ENCODE data around the gene KPNB1. TPM values are rescaled to one million over a fixed set of nuclear protein-coding genes. Genes with fewer than 3 reads are reported as not detected.

KPNB1 gene
- total RNA-seq, 2 experiments from 2014 or later = 232 to 453 TPM

GRCh38 chr17:47692895-47693730 lies 43.4 kb downstream of the KPNB1 start:
- BruUV-seq (replicated peaks) = TSS peak; percentile 97
- peak overlapping the region; percentile 9; the same call in 1 of the 2 replicates for H2AFZ ChIP-seq (ENCODE audit: low read length)
- H3K9me2 ChIP-seq (ENCODE audit: insufficient read depth, low read length) = no peaks in the 10 kb centered on the region
- peak; percentile 45 for DNase-seq (ENCODE audit: low spot score)
- H3K4me2 ChIP-seq (ENCODE audit: low read length) = peak overlapping the region; percentile 79
- ChIA-PET CTCF (ENCODE audit: unreplicated experiment) (interaction anchor here (0.6 to 1.0 kb wide), 2 partner anchors 29 to 402 kb away, joined by 3 read pairs; no protein-coding TSS in a partner anchor), POLR2A (interaction anchor here (0.5 to 3.0 kb wide), 10 partner anchors 9 to 191 kb away, joined by 3 to 15 read pairs (median 4); partner anchors contain the start of genes KPNB1 and OSBPL7)
- no peaks in the 10 kb centered on the region for H3K36me3 ChIP-seq (ENCODE audit: insufficient read depth, low read length)
- peaks cover 31% of the 10 kb centered on the region for H3K4me1 ChIP-seq (ENCODE audit: insufficient read depth, low read length, poor library complexity, severe bottlenecking)
- intact Hi-C loops (cut with micrococcal nuclease; ENCODE audit: unreplicated experiment) = no loop called here
- no peaks in the 10 kb centered on the region for H4K20me1 ChIP-seq (ENCODE audit: insufficient read depth, low read length)
- peak overlapping the region; percentile 73 for H3K27ac ChIP-seq (ENCODE audit: low read depth, low read length, poor library complexity, severe bottlenecking)
- TF ChIP-seq EZH2phosphoT487 (IDR thresholded peaks at IDR 0.05; ENCODE audit: borderline replicate concordance, low read depth, low read length) (no peak), CTCF (conservative IDR thresholded peaks at IDR 0.05; ENCODE audit: low read length) (no peak; the same call in 1 of the 2 replicates)
- H3K9me3 ChIP-seq (ENCODE audit: low read length) = no peaks in the 10 kb centered on the region
- H3K79me2 ChIP-seq (ENCODE audit: insufficient read depth, low read depth, low read length) = peaks cover 5% of the 10 kb centered on the region; the same call in 1 of the 2 replicates
- peak overlapping the region; percentile 72 for H3K4me3 ChIP-seq (ENCODE audit: low read depth, low read length, poor library complexity, severe bottlenecking)

DNA sequence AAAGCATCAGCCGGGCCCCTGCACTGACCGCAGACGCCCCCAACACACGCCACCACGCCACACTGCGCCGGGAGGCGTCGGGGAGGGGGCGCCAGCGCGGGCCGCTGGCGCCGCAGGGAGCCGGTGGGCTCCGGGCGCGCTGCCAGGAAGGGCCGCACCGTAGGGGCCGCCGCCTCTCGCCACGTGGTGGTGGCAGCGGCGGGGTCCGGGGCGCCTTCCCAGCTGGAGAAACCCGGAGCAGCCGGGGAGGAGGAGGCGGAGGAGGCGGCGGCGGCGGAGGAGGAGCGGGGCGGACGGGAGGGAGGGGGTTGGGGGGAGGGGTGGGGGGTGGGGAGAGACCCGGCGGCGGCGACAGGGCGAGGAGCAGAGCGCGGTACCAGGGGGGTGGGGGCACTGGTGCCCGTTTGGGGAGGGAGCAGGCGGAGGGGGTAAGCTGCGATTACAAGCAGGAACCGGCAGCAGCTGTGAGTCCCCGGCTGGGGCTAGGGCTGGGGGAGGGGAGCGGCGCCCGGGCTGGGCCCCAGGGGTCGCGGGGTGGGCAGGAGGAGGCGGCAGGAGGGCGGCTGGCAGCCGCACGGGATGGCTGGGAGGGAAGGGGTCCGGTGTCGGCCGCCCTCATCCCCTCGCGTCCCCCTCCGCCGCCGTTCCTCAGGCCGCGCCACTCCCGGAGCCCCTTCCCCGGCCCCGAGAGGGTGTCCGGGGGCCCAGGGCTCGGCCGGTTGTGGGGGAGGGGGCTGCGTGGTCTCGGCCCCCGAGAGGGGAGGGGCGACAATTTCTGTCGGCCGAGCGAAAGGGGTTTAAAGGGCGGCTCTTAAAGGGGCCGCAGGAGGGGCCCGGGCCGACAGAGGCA lies 44.2 kb downstream of the KPNB1 start, which contains the start of gene TBKBP1:
TBKBP1 (plus strand) TSS at position 431 of the 850 bp plus-strand sequence. CDS start 1,952 bp downstream, outside the sequence.
- POLR2A ChIA-PET = interaction anchor here (0.6 to 3.0 kb wide), 3 partner anchors 16 to 191 kb away, joined by 3 to 15 read pairs (median 5); partner anchors contain the start of gene KPNB1
- H3K79me2 ChIP-seq (ENCODE audit: insufficient read depth, low read depth, low read length) = peaks cover 5% of the 10 kb centered on the region; the same call in 1 of the 2 replicates
- TF ChIP-seq CTCF (conservative IDR thresholded peaks at IDR 0.05; ENCODE audit: low read length) (peak; percentile 19; the same call in 1 of the 2 replicates), EZH2phosphoT487 (IDR thresholded peaks at IDR 0.05; ENCODE audit: borderline replicate concordance, low read depth, low read length) (no peak)
- H3K4me1 ChIP-seq (ENCODE audit: insufficient read depth, low read length, poor library complexity, severe bottlenecking) = peaks cover 31% of the 10 kb centered on the region
- H3K9me3 ChIP-seq (ENCODE audit: low read length) = no peaks in the 10 kb centered on the region
- intact Hi-C loops (cut with micrococcal nuclease; ENCODE audit: unreplicated experiment) = no loop called here
- H3K4me2 ChIP-seq (ENCODE audit: low read length) = peak within 1 kb of the TSS; percentile 79
- H3K36me3 ChIP-seq (ENCODE audit: insufficient read depth, low read length) = 0 out of 2 replicates have a peak, but pooled peaks cover 1% of the 10 kb centered on the region
- CTCF ChIA-PET (ENCODE audit: unreplicated experiment) = interaction anchor here (0.5 kb wide), 1 partner anchor 25 kb away, joined by 3 read pairs; no protein-coding TSS in a partner anchor
- H3K9me2 ChIP-seq (ENCODE audit: insufficient read depth, low read length) = no peaks in the 10 kb centered on the region
- peak within 1 kb of the TSS; percentile 72 for H3K4me3 ChIP-seq (ENCODE audit: low read depth, low read length, poor library complexity, severe bottlenecking)
- no TSS peak for BruUV-seq (replicated peaks)
- no peaks in the 10 kb centered on the region for H4K20me1 ChIP-seq (ENCODE audit: insufficient read depth, low read length)
- peak within 1 kb of the TSS; percentile 73 for H3K27ac ChIP-seq (ENCODE audit: low read depth, low read length, poor library complexity, severe bottlenecking)
- peak; percentile 87 for DNase-seq (ENCODE audit: low spot score)
- H2AFZ ChIP-seq (ENCODE audit: low read length) = peak within 1 kb of the TSS; percentile 53
